Stimulated activated naive CD4-positive, alpha-beta T cell treated with Interleukin-2 at 50 U/mL for 16 hours (primary cell): ENCODE results near the gene TRIM48.
"Not testable (repeated sequence)": the region's sequence is repeated elsewhere in the genome, so short reads cannot be mapped to it uniquely, and the experiment has no call there.

Source experiments
- DNase-seq: peaks from one replicate; lab custom pipeline; 2025; lab: John Stamatoyannopoulos, UW

Gene TRIM48, protein sequence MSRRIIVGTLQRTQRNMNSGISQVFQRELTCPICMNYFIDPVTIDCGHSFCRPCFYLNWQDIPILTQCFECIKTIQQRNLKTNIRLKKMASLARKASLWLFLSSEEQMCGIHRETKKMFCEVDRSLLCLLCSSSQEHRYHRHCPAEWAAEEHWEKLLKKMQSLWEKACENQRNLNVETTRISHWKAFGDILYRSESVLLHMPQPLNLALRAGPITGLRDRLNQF

GRCh38 chr11:55261855-55262254 lies at the start of gene TRIM48:
TSS of gene TRIM48 (plus strand) at chr11:55262155. CDS start at chr11:55262268, 113 bp downstream.
- not testable (repeated sequence) for DNase-seq

GRCh38 chr11:55238316-55238715 lies 23.6 kb upstream of the TRIM48 start:
- not testable (repeated sequence) for DNase-seq

GRCh38 chr11:55263081-55263480 lies 1.1 kb downstream of the TRIM48 start:
- DNase-seq: no peak
